ENCODE results near the gene ZNF221. TPM values are rescaled to one million over a fixed set of nuclear protein-coding genes. Genes with fewer than 3 reads are reported as not detected.

Gene ZNF221
- total RNA-seq: 5.0 and 7.0 TPM in 2 replicates
- 3.6 TPM for total RNA-seq (2013)
- polyA plus RNA-seq: 0.63 and 2.1 TPM in 2 replicates
- polyA minus RNA-seq: 1.6 and 2.1 TPM in 2 replicates

DNA sequence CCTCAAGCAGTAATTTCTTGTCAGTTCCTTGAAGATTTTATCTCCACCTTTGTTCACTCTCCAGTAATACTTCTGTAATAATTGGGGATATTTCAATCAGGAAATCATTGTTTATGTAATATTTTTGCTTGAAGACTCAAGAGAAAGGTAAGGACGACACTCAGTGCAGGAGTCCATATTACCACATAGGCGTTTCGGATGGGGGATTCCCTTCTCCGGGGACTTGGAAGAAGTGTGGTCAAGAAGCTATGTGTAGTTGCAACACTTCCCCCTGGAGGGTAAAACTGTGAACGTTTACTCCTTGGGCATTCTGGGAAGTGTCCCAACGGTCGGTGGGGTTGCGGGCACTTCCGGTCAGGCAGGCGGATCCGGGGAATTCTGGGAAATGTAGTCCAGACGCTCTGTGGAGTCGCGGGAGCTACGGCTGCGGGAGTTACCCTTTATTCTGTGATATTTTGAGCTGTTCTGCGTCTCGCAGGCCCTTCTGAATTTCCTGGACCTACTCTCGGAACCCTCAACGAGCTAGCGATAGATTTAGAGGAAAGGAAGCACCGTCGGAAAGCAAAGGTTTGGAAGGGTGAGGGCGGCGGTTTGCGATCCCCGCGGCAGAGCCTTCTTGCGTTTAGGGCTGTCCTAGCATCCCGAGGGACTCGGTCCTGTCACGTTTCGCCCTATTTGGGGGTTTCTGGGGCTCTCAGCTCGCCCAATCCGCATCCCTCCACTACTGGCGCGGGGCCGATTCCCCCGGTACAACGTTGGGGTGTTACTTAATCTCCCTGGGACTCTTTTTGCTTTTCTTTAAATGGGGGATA lies at the start of gene ZNF221:
ZNF221 (plus strand) TSS at position 395 of the 812 bp plus-strand sequence. CDS start 11,499 bp downstream, outside the sequence.
- Histone ChIP-seq H3K4me2 (replicated peaks; ENCODE audit: low read depth, low read length, poor library complexity, severe bottlenecking) (peak within 1 kb of the TSS; percentile 96), H3K79me2 (ENCODE audit: control insufficient read depth, insufficient read depth, low read length) (no peaks in the 10 kb centered on the region), H3K9me3 (ENCODE audit: control extremely low read depth in 1 of 3, control insufficient read depth in 2 of 3, insufficient read depth in 1 of 3, low read length in 2 of 3) (peaks cover 2 to 38% (median 7%) of the 10 kb centered on the region in 3 donors), H3K27ac (ENCODE audit: low read length in 2 of 2) (peak within 1 kb of the TSS; percentile 22 to 51), H3K4me3 (ENCODE audit: control extremely low read depth in 1 of 5, extremely low read depth in 1 of 5, insufficient read depth in 1 of 5, low read depth in 2 of 5, low read length in 4 of 5) (peak within 1 kb of the TSS; percentile 68 to 95 (median 88)), H3K9ac (ENCODE audit: low read length) (peak within 1 kb of the TSS; percentile 90), H3K27me3 (replicated peaks in 1 of 4; ENCODE audit: control extremely low read depth in 1 of 4, control insufficient read depth in 3 of 4, insufficient read depth in 4 of 4, low read length in 3 of 4) (peaks cover 0 to 7% (median 2%) of the 10 kb centered on the region in 4 experiments), H3K4me1 (ENCODE audit: control insufficient read depth in 2 of 2, insufficient read depth in 2 of 2, low read length in 2 of 2) (peaks cover 3 to 9% of the 10 kb centered on the region in 2 donors), H3K36me3 (replicated peaks in 1 of 2; ENCODE audit: control extremely low read depth in 1 of 2, control insufficient read depth in 1 of 2, extremely low read depth in 1 of 2, insufficient read depth in 2 of 2, low read length in 1 of 2) (peaks cover 0 to 3% of the 10 kb centered on the region in 2 experiments), H2AFZ (ENCODE audit: insufficient read depth, low read depth, low read length, poor library complexity, severe bottlenecking) (peak within 1 kb of the TSS; percentile 94), H4K20me1 (ENCODE audit: control insufficient read depth, insufficient read depth, low read length, poor library complexity, severe bottlenecking) (no peaks in the 10 kb centered on the region)
- TF ChIP-seq EZH2 (IDR thresholded peaks at IDR 0.05; ENCODE audit: borderline replicate concordance, insufficient read depth, low read depth, low read length, poor library complexity, severe bottlenecking): no peak
- TF ChIP-seq, protein P1, sequence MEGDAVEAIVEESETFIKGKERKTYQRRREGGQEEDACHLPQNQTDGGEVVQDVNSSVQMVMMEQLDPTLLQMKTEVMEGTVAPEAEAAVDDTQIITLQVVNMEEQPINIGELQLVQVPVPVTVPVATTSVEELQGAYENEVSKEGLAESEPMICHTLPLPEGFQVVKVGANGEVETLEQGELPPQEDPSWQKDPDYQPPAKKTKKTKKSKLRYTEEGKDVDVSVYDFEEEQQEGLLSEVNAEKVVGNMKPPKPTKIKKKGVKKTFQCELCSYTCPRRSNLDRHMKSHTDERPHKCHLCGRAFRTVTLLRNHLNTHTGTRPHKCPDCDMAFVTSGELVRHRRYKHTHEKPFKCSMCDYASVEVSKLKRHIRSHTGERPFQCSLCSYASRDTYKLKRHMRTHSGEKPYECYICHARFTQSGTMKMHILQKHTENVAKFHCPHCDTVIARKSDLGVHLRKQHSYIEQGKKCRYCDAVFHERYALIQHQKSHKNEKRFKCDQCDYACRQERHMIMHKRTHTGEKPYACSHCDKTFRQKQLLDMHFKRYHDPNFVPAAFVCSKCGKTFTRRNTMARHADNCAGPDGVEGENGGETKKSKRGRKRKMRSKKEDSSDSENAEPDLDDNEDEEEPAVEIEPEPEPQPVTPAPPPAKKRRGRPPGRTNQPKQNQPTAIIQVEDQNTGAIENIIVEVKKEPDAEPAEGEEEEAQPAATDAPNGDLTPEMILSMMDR (IDR thresholded peaks at IDR 0.05): no peak
- Mint-ChIP-seq H3K4me3 (peak within 1 kb of the TSS; percentile 96), H3K27ac (peak within 1 kb of the TSS; percentile 80), H3K4me1 (peaks cover 12% of the 10 kb centered on the region), H3K9me3 (ENCODE audit: insufficient read depth) (peaks cover 20% of the 10 kb centered on the region), H3K27me3 (peaks cover 10% of the 10 kb centered on the region)
- ChIA-PET CTCF (interaction anchor here (1.2 kb wide), 1 partner anchor 10 kb away, joined by 3 read pairs; no protein-coding TSS in a partner anchor), POLR2A (interaction anchor here (1.2 kb wide), 1 partner anchor 16 kb away, joined by 3 read pairs; the partner anchor contains the start of gene ZNF45)
- WGBS (ENCODE audit: insufficient coverage): 2% methylated on average over 32 of the region's 40 CpGs
- intact Hi-C loops (cut with micrococcal nuclease): loop anchor here (1.0 kb wide), 3 partner anchors 16 to 51 kb away; partner anchors contain the start of genes ZNF155, ZNF230 and ZNF45
- DNase-seq (peak; percentile 80), ATAC-seq (ENCODE audit: low read depth) (peak; percentile 94)
